ENCODE measurements around the gene CD44. TPM values are rescaled to one million over a fixed set of nuclear protein-coding genes. Genes with fewer than 3 reads are reported as not detected.

Gene CD44
- polyA plus RNA-seq, 2 of the 4 experiments (the other 2 are of a cell fraction), result 309 to 585 TPM

- peaks cover 23% of the 10 kb centered on the region for H3K4me1 ChIP-seq
- no peaks in the 10 kb centered on the region for H3K9me3 ChIP-seq
- TF ChIP-seq ZNF302 (CRISPR knock-in tag; IDR thresholded peaks at IDR 0.05) (no peak), PBX3 (IDR thresholded peaks at IDR 0.05) (no peak)
- no peak overlapping the region for H3K4me3 ChIP-seq
- FAIRE-seq (no peak), DNase-seq (ENCODE audit: low read depth in 1 of 2, low spot score in 1 of 2) (no peak), ATAC-seq (no peak)
- ChIA-PET CTCF (interaction anchor here (1.2 kb wide), 1 partner anchor 10 kb away, joined by 3 read pairs; no protein-coding TSS in a partner anchor), POLR2A (no interaction called here)
- no peak overlapping the region for H3K27ac ChIP-seq
- no peak overlapping the region for H3K4me2 ChIP-seq
- WGBS (ENCODE audit: missing lambda C conversion rate), result 89% methylated on average over 1 of the region's 1 CpG
These were observed 5.3 kb upstream of the CD44 start for GRCh38 chr11:35133656-35134055.

DNA sequence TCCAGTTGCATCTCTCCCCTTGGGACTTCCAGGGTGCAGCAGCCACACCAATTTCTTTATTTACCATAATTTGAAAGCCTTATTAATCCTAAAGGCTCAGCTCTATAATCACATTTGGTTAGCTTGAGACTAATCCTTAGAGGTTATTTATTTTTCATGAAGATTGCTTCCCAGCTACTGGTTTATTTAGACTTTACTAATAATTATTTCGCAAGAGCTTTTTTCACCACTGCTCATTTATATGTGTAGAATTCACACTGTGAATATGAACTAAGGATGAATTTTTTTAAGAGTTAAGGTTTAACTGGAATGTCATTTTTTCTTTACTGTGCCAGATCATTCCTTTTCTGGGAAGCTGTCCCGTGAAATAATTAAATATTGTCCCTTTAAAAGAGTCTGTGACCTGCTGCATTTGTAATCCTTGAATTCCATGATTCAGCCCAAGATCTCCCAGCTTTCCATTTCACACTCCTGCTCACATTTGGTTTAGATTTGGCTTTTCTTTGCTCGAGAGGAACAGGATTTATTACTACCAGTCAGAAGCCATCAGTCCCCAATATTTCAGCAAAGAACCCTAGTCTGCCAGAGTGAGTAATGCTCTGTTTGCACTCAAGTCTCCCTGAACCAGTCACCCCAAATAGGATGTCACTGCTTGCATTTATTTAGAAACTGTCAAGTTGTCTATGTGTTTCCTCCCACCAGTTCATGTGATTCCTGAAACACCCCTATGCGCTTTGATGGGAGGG is 4.4 kb upstream of the CD44 start:
- 67% methylated on average over 4 of the region's 4 CpGs for WGBS (ENCODE audit: missing lambda C conversion rate)
- Histone ChIP-seq H3K27ac (peak overlapping the region in 1 of 2 experiments; percentile 39; a peak in 3 of 6 replicates), H3K4me2 (peak overlapping the region; percentile 34), H3K4me1 (peaks cover 23% of the 10 kb centered on the region), H3K9me3 (no peaks in the 10 kb centered on the region), H3K4me3 (no peak overlapping the region)
- TF ChIP-seq, protein P1, sequence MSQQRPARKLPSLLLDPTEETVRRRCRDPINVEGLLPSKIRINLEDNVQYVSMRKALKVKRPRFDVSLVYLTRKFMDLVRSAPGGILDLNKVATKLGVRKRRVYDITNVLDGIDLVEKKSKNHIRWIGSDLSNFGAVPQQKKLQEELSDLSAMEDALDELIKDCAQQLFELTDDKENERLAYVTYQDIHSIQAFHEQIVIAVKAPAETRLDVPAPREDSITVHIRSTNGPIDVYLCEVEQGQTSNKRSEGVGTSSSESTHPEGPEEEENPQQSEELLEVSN (IDR thresholded peaks at IDR 0.05; ENCODE audit: borderline replicate concordance, low read depth), result no peak
- TF ChIP-seq PHF8 (IDR thresholded peaks at IDR 0.05; ENCODE audit: borderline replicate concordance, low read depth), result no peak
- peak; percentile 60 to 71; a peak in 3 of 4 replicates for TF ChIP-seq CEBPB (IDR thresholded peaks at IDR 0.05)
- TF ChIP-seq, protein P2, sequence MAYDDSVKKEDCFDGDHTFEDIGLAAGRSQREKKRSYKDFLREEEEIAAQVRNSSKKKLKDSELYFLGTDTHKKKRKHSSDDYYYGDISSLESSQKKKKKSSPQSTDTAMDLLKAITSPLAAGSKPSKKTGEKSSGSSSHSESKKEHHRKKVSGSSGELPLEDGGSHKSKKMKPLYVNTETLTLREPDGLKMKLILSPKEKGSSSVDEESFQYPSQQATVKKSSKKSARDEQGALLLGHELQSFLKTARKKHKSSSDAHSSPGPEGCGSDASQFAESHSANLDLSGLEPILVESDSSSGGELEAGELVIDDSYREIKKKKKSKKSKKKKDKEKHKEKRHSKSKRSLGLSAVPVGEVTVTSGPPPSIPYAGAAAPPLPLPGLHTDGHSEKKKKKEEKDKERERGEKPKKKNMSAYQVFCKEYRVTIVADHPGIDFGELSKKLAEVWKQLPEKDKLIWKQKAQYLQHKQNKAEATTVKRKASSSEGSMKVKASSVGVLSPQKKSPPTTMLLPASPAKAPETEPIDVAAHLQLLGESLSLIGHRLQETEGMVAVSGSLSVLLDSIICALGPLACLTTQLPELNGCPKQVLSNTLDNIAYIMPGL (CRISPR knock-in tag; IDR thresholded peaks at IDR 0.05; ENCODE audit: borderline replicate concordance), result no peak
- FAIRE-seq (no peak), DNase-seq (ENCODE audit: low read depth in 1 of 2, low spot score in 1 of 2) (no peak), ATAC-seq (no peak)
- POLR2A ChIA-PET, result no interaction called here
- CTCF ChIA-PET, result interaction anchor here (1.0 to 1.3 kb wide), 3 partner anchors 11 to 208 kb away, joined by 3 to 4 read pairs (median 4); no protein-coding TSS in a partner anchor

DNA sequence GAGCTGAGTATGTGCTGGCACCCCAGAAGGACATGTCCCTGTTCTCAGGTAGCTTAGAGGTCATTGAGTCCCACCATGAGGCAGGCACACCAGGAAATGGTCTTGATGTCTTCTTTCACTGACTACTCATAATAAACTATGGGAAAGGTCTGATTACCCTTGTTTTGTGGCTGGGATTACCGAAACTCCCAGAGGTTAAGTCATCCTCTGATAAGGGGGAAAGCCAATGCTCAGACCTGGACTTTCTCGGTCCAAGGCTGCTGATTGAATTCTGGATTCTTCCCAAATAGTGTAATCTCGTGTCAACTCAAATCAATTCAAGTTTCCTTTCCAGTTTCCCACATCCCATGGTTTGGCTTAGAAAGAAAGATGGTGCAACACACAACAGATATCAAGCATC is 3.7 kb upstream of the CD44 start:
- Histone ChIP-seq H3K4me1 (peaks cover 23% of the 10 kb centered on the region), H3K4me3 (no peak overlapping the region), H3K27ac (peak overlapping the region in 1 of 2 experiments; percentile 39; a peak in 3 of 6 replicates), H3K4me2 (peak overlapping the region; percentile 34; the same call in 1 of the 3 replicates), H3K9me3 (no peaks in the 10 kb centered on the region)
- 87% methylated on average over 3 of the region's 3 CpGs for WGBS (ENCODE audit: missing lambda C conversion rate)
- FAIRE-seq (no peak), DNase-seq (ENCODE audit: low read depth in 1 of 2, low spot score in 1 of 2) (no peak), ATAC-seq (no peak)
- CTCF ChIA-PET, result interaction anchor here (1.0 to 1.3 kb wide), 4 partner anchors 11 to 209 kb away, joined by 3 to 4 read pairs (median 4); no protein-coding TSS in a partner anchor
- POLR2A ChIA-PET, result no interaction called here
- TF ChIP-seq NR3C1 (IDR thresholded peaks at IDR 0.05) (no peak), RAD21 (conservative IDR thresholded peaks at IDR 0.05 in 1 of 2, IDR thresholded peaks at IDR 0.05 in 1 of 2) (no peak), CHD2 (IDR thresholded peaks at IDR 0.05; ENCODE audit: low read length, partially characterized antibody) (no peak), MAFK (IDR thresholded peaks at IDR 0.05; ENCODE audit: partially characterized antibody) (no peak), BHLHE40 (IDR thresholded peaks at IDR 0.05; ENCODE audit: low read depth, low read length) (no peak), FOXS1 (CRISPR knock-in tag; IDR thresholded peaks at IDR 0.05) (no peak), USF2 (IDR thresholded peaks at IDR 0.05) (no peak), NPAS2 (CRISPR knock-in tag; IDR thresholded peaks at IDR 0.05; ENCODE audit: borderline replicate concordance) (no peak)
- TF ChIP-seq, protein P3, sequence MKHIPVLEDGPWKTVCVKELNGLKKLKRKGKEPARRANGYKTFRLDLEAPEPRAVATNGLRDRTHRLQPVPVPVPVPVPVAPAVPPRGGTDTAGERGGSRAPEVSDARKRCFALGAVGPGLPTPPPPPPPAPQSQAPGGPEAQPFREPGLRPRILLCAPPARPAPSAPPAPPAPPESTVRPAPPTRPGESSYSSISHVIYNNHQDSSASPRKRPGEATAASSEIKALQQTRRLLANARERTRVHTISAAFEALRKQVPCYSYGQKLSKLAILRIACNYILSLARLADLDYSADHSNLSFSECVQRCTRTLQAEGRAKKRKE (CRISPR knock-in tag; IDR thresholded peaks at IDR 0.05; ENCODE audit: low read depth), result no peak

Data from A549 (cell line).